Astrocyte (in vitro differentiated cells and primary cell): Measurements from ENCODE around the gene PTPN9. TPM values are rescaled to one million over a fixed set of nuclear protein-coding genes. Genes with fewer than 3 reads are reported as not detected.
"Not testable (repeated sequence)": the region's sequence is repeated elsewhere in the genome, so short reads cannot be mapped to it uniquely, and the experiment has no call there.

ENCODE experiments used
- DNase-seq: peaks from one replicate; pipeline ENCODE4 v3.0.0-alpha.2; 2010; ENCODE audit warnings: low read depth
- FAIRE-seq: peaks from 2 replicates; lab custom pipeline; 2011; peaks lifted over from hg19 to GRCh38; lab: Jason Lieb, UNC
- H2AFZ ChIP-seq: 2 replicates; pipeline ENCODE4 v1.6.0; 2012; ENCODE audit warnings: low read depth, low read length, inconsistent platforms
- H3K27ac ChIP-seq: 2 replicates; pipeline ENCODE4 v1.5.1; 2011; ENCODE audit warnings: low read depth, low read length, inconsistent platforms
- H3K27me3 ChIP-seq: 2 replicates; pipeline ENCODE4 v1.6.0; 2011; ENCODE audit warnings: low read length, inconsistent platforms; ENCODE audit not compliant: insufficient read depth
- H3K36me3 ChIP-seq: 2 replicates; pipeline ENCODE4 v1.5.1; 2011; ENCODE audit warnings: low read length, inconsistent platforms; ENCODE audit not compliant: insufficient read depth
- H3K4me1 ChIP-seq: 2 replicates; pipeline ENCODE4 v1.5.1; 2011; ENCODE audit warnings: low read length, inconsistent platforms; ENCODE audit not compliant: insufficient read depth
- H3K4me2 ChIP-seq: 2 replicates; pipeline ENCODE4 v1.6.0; 2012; ENCODE audit warnings: low read length, inconsistent platforms
- H3K4me3 ChIP-seq: 2 replicates; pipeline ENCODE4 v1.5.1; 2011; ENCODE audit warnings: low read depth, mild to moderate bottlenecking, low read length, inconsistent platforms; ENCODE audit not compliant: insufficient read depth
- H3K79me2 ChIP-seq: 2 replicates; pipeline ENCODE4 v1.6.0; 2012; ENCODE audit warnings: mild to moderate bottlenecking, low read length, inconsistent platforms; ENCODE audit not compliant: insufficient read depth
- H3K9ac ChIP-seq: 2 replicates; pipeline ENCODE4 v1.6.0; 2012; ENCODE audit warnings: mild to moderate bottlenecking, low read length, inconsistent platforms
- H3K9me3 ChIP-seq: 2 replicates; pipeline ENCODE4 v1.5.1; 2012; ENCODE audit warnings: low read depth, mild to moderate bottlenecking, low read length, inconsistent platforms; ENCODE audit not compliant: insufficient read depth
- H4K20me1 ChIP-seq: 2 replicates; pipeline ENCODE4 v1.6.0; 2012; ENCODE audit warnings: low read length, inconsistent platforms; ENCODE audit not compliant: insufficient read depth
- H3K27ac Mint-ChIP-seq: one replicate; pipeline ENCODE4 v1.8.0; 2021; ENCODE audit warnings: mild to moderate bottlenecking, mixed read lengths; ENCODE audit not compliant: unreplicated experiment
- H3K27me3 Mint-ChIP-seq: one replicate; pipeline ENCODE4 v1.8.0; 2021; ENCODE audit warnings: low read depth, mixed read lengths; ENCODE audit not compliant: unreplicated experiment
- H3K36me3 Mint-ChIP-seq: one replicate; pipeline ENCODE4 v1.8.0; 2021; ENCODE audit warnings: low read depth, mixed read lengths; ENCODE audit not compliant: unreplicated experiment
- H3K4me1 Mint-ChIP-seq: one replicate; pipeline ENCODE4 v1.8.0; 2021; ENCODE audit warnings: low read depth, mixed read lengths; ENCODE audit not compliant: unreplicated experiment
- H3K4me3 Mint-ChIP-seq: one replicate; pipeline ENCODE4 v1.8.0; 2021; ENCODE audit warnings: mild to moderate bottlenecking, moderate library complexity, mixed read lengths; ENCODE audit not compliant: unreplicated experiment
- H3K9me3 Mint-ChIP-seq: one replicate; pipeline ENCODE4 v1.8.0; 2021; ENCODE audit warnings: mild to moderate bottlenecking, mixed read lengths; ENCODE audit not compliant: unreplicated experiment
- EZH2 ChIP-seq: IDR thresholded peaks from 2 replicates; pipeline ENCODE4 v1.6.1; 2012; ENCODE audit warnings: mild to moderate bottlenecking, low read length, inconsistent platforms; ENCODE audit not compliant: insufficient read depth
- total RNA-seq: library from RNA; stranded (reverse); gene quantifications from 2 replicates; pipeline ENCODE4 v1.2.1, GENCODE V29; 2021
- TF ChIP-seq, protein P1 (sequence below): IDR thresholded peaks from 2 replicates; pipeline ENCODE4 v1.5.1; 2011; ENCODE audit warnings: low read depth, mild to moderate bottlenecking, inconsistent platforms, low read length, moderate library complexity; ENCODE audit not compliant: insufficient read depth

Gene PTPN9
- total RNA-seq, 1 donor from 2014 or later, result 34.7 TPM

DNA sequence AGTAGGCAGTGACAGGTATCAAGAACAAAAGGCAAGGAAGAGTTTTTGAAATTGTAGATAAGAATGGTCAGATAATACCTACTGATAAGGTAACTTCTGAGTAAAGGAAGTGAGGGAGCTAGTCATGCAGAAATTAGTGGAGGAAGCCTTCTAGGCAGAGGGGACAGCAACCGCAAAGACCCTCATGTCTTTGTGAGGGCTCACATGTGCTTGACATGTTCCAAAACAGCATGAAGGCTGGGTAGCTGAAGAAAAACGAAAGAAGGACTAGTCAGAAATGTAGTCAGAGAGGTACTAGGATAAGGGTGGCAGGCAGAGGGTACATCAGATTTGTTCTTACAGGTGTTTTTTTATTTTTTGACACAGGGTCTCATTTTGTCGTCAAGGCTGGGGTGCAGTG lies 133.0 kb downstream of the PTPN9 start:
- H3K9me3 Mint-ChIP-seq, result no peaks in the 10 kb centered on the region
- Histone ChIP-seq H3K4me1 (peaks cover 14% of the 10 kb centered on the region), H3K27me3 (no peaks in the 10 kb centered on the region), H4K20me1 (peaks cover 77% of the 10 kb centered on the region), H3K9ac (no peak overlapping the region), H3K4me2 (no peak overlapping the region), H3K79me2 (peaks cover 90% of the 10 kb centered on the region), H3K36me3 (no peaks in the 10 kb centered on the region), H3K4me3 (no peak overlapping the region), H3K9me3 (no peaks in the 10 kb centered on the region), H2AFZ (no peak overlapping the region), H3K27ac (no peak overlapping the region)
- peaks cover 5% of the 10 kb centered on the region for H3K4me1 Mint-ChIP-seq
- no peak overlapping the region for H3K4me3 Mint-ChIP-seq
- DNase-seq, result no peak
- no peak for FAIRE-seq
- TF ChIP-seq, protein P1, sequence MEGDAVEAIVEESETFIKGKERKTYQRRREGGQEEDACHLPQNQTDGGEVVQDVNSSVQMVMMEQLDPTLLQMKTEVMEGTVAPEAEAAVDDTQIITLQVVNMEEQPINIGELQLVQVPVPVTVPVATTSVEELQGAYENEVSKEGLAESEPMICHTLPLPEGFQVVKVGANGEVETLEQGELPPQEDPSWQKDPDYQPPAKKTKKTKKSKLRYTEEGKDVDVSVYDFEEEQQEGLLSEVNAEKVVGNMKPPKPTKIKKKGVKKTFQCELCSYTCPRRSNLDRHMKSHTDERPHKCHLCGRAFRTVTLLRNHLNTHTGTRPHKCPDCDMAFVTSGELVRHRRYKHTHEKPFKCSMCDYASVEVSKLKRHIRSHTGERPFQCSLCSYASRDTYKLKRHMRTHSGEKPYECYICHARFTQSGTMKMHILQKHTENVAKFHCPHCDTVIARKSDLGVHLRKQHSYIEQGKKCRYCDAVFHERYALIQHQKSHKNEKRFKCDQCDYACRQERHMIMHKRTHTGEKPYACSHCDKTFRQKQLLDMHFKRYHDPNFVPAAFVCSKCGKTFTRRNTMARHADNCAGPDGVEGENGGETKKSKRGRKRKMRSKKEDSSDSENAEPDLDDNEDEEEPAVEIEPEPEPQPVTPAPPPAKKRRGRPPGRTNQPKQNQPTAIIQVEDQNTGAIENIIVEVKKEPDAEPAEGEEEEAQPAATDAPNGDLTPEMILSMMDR, result no peak
- TF ChIP-seq EZH2, result no peak
- peak overlapping the region; percentile 6 for H3K27ac Mint-ChIP-seq
- peaks cover 6% of the 10 kb centered on the region for H3K36me3 Mint-ChIP-seq
- H3K27me3 Mint-ChIP-seq, result no peaks in the 10 kb centered on the region

DNA sequence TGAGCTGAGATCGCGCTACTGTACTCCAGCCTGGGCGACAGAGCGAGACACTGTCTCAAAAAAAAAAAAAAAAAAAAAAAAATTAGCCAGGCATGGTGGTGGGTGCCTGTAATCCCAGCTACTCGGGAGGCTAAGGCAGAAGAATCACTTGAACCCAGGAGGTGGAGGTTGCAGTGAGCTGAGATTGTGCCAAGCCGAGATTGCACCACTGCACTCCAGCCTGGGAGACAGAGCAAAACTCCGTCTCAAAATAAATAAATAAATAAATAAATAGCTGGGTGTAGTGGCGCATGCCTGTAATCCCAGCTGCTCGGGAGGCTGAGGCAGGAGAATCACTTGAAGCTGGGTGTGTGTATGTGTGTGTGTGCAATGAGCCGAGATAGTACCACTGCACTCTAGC lies 133.8 kb downstream of the PTPN9 start:
- H3K4me3 Mint-ChIP-seq, H3K27ac ChIP-seq, H3K27me3 Mint-ChIP-seq, H3K4me1 Mint-ChIP-seq, DNase-seq, H3K36me3 Mint-ChIP-seq, H3K27ac Mint-ChIP-seq, FAIRE-seq, H3K4me2 ChIP-seq, H3K36me3 ChIP-seq, H3K9me3 Mint-ChIP-seq, H3K4me3 ChIP-seq, H2AFZ ChIP-seq, H3K27me3 ChIP-seq, H3K9ac ChIP-seq, H3K9me3 ChIP-seq: not testable (repeated sequence)
- Histone ChIP-seq H3K79me2 (peaks cover 94% of the 10 kb centered on the region), H4K20me1 (peaks cover 74% of the 10 kb centered on the region), H3K4me1 (peaks cover 14% of the 10 kb centered on the region)

DNA sequence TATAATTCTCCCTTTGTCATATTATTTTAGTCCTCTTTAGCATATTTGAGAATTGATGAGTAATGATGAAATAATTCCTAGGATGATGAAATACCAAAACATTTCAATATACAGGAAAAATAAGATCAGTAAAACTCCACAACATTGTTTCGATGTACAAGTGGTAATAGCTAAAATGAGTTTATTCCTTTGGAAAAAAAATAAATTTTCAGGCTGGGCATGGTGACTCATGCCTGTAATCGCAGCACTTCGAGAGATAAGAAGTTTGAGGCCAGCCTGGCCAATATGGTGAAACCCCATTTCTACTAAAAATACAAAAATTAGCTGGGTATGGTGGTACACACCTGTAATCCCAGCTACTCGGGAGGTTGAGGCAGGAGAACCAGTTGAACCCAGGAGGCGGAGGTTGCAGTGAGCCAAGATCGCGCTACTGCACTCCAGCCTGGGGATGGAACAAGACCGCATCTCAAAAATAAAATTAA lies 135.1 kb downstream of the PTPN9 start:
- peaks cover 93% of the 10 kb centered on the region for H3K79me2 ChIP-seq
- peak overlapping the region; percentile 7 for H3K4me2 ChIP-seq

More for the DNA sequence above, 135.1 kb downstream of the PTPN9 start:
- not testable (repeated sequence) for H2AFZ ChIP-seq, H3K9me3 Mint-ChIP-seq, H3K27ac ChIP-seq, H3K27me3 ChIP-seq, H3K27me3 Mint-ChIP-seq, H3K9ac ChIP-seq, H3K4me1 Mint-ChIP-seq, H3K9me3 ChIP-seq, H3K4me1 ChIP-seq, H3K36me3 ChIP-seq, H3K36me3 Mint-ChIP-seq, FAIRE-seq, H3K4me3 ChIP-seq, H3K4me3 Mint-ChIP-seq
- peaks cover 63% of the 10 kb centered on the region for H4K20me1 ChIP-seq
- peak overlapping the region; percentile 81 for H3K27ac Mint-ChIP-seq
- peak; percentile 39 for DNase-seq
